GM10847 (cell line): ENCODE measurements around the gene EHMT2.

ENCODE experiments used
- POLR2A ChIP-seq: IDR thresholded peaks from 2 replicates; pipeline ENCODE4 v1.6.1; 2011; ENCODE audit not compliant: insufficient read length; ENCODE audit errors: extremely low read depth

The EHMT2 gene

GRCh38 chr6:31836047-31836473 is 61.4 kb downstream of the EHMT2 start:
- TF ChIP-seq POLR2A = no peak

GRCh38 chr6:31834367-31835250 is 62.9 kb downstream of the EHMT2 start:
- TF ChIP-seq POLR2A = peak; percentile 98

DNA sequence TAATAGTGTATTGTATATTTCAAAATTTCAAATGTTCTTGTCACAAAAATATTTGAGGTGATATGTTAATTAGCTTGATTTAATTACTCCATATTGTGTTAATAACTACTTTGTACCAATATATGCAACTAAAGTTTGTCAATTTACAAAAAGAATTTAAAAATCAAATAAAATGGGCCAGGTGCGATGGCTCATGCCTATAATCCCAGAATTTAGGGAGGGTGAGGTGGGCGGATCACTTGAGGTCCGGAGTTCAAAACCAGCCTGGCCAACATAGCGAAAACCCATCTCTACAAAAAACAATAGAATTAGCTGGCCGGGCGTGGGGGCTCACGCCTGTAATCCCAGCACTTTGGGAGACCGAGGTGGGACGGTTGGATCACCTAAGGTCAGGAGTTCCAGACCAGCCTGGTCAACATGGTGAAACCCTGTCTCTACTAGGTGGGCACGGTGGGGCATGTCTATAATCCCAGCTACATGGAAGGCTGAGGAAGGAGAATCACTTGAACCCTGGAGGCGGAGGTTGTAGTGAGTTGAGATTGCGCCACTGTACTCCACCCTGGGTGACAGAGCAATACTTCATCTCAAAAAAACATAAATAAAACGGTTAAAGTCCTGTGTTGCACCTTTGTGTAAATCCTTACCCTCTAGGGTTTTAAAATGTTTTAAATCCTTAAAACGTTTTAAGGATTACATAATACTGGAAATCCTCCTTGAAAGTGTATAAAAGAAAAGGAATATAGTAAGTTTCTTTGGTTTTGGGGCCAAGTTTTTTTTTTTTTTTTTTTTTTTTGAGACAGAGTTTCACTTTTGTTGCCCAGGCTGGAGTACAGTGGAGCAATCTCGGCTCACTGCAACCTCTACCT is 65.9 kb downstream of the EHMT2 start:
- TF ChIP-seq POLR2A = no peak

- TF ChIP-seq POLR2A = no peak
These were observed 66.6 kb downstream of the EHMT2 start for GRCh38 chr6:31830886-31831335.
